Right cardiac atrium (tissue), 5 donors: ENCODE data around the gene NTHL1. TPM values are rescaled to one million over a fixed set of nuclear protein-coding genes. Genes with fewer than 3 reads are reported as not detected.

Source experiments
- ATAC-seq, 2 donors: fragments of 200-7000 bp; cut with Tn5 transposase; one replicate each; pipeline versions ENCODE4 v1.8.0 to v1.9.1; 2020; ENCODE audit warnings: moderate library complexity in 2 of 2, mild to moderate bottlenecking in 1 of 2
- DNase-seq, 3 donors: peaks; one replicate each; pipeline ENCODE4 v3.0.0-alpha.2; 2020
- H3K27ac ChIP-seq: one replicate; pipeline ENCODE4 v1.5.1; 2013; ENCODE audit warnings: mild to moderate bottlenecking, low read length, control low read depth, moderate library complexity
- H3K27me3 ChIP-seq: one replicate; pipeline ENCODE4 v1.6.1; 2013; ENCODE audit not compliant: control insufficient read depth, insufficient read depth
- H3K4me1 ChIP-seq: one replicate; pipeline ENCODE4 v1.6.1; 2013; ENCODE audit warnings: low read length; ENCODE audit not compliant: control insufficient read depth, insufficient read depth
- H3K4me3 ChIP-seq: one replicate; pipeline ENCODE4 v1.5.1; 2013; ENCODE audit warnings: low read length, control low read depth
- H3K9me3 ChIP-seq: one replicate; pipeline ENCODE4 v1.6.1; 2013; ENCODE audit warnings: low read length; ENCODE audit not compliant: control insufficient read depth
- WGBS: extraction: QIAGEN DNeasy Blood & Tissue Kit; methylation state at CpG from one replicate; pipeline ENCODE4 v1.1.7; 2013; 5-methylcytosine and 5-hydroxymethylcytosine counted together
- intact Hi-C, 4 donors: fragments of 100-400 bp; cut with DNase I; formaldehyde crosslinking; loops; one replicate each; pipeline versions ENCODE4 v1.11.0 to v1.14.0; 2022 to 2023
- long read RNA-seq, 4 donors: library from polyadenylated mRNA; unstranded; transcript quantifications; one replicate each; pipeline ENCODE4 v2.0.0, GENCODE V29; 2020 to 2021
- polyA plus RNA-seq: library from polyadenylated mRNA; stranded (reverse); fragments of 200-250 nt; gene quantifications from one replicate; pipeline ENCODE4 v1.2.3, GENCODE V29; 2013
- total RNA-seq, 4 donors: library from RNA; stranded (reverse); fragmentation: NEBNext Ultra II Directional; extraction: Animal tissue kit (Norgen Biotek cat#: 25700); gene quantifications; one replicate each; pipeline ENCODE4 v1.2.1, GENCODE V29; 2021
- donor health status: healthy with polysubstance abuse.
- donor health status: DM: no; HTN: yes; CAD: no.
- donor health status: DM: no; HTN: no; CAD: no.
- donor health status: DM: no; HTN: yes; CAD: no; lungs with severe emphysema.
- donor health status: DM: yes; HTN: yes; CAD: no.

The NTHL1 gene
- total RNA-seq (10 to 100 TPM in 3 of 4 donors, 1 to 10 TPM in 1; 4.3 to 14.0 (median 12.5) TPM), polyA plus RNA-seq (21.3 TPM)
- long read RNA-seq, donor 1, transcript NTHL1-201 (6 exons, 1,067 nt): major isoform, 12 of 14 reads
- long read RNA-seq, donor 1, partial matches to known transcripts: 1 of 14 reads
- long read RNA-seq, donor 1, other reads (novel, unspliced or antisense): 0 of 14 reads
- long read RNA-seq, donor 2, transcript NTHL1-201 (6 exons, 1,067 nt): major isoform, 12 of 18 reads
- long read RNA-seq, donor 2, partial matches to known transcripts: 2 of 18 reads
- long read RNA-seq, donor 2, other reads (novel, unspliced or antisense): 3 of 18 reads
- long read RNA-seq, donor 3, transcript NTHL1-201 (6 exons, 1,067 nt): major isoform, 10 of 13 reads
- long read RNA-seq, donor 3, partial matches to known transcripts: 1 of 13 reads
- long read RNA-seq, donor 3, other reads (novel, unspliced or antisense): 2 of 13 reads
- long read RNA-seq, donor 4, transcript NTHL1-201 (6 exons, 1,067 nt): major isoform, 7 of 9 reads
- long read RNA-seq, donor 4, partial matches to known transcripts: 0 of 9 reads
- long read RNA-seq, donor 4, other reads (novel, unspliced or antisense): 1 of 9 reads

- intact Hi-C loops: no loop called here
- peaks cover 4% of the 10 kb centered on the region for H3K4me1 ChIP-seq
Observed at GRCh38 chr16:2047330-2048115, at the start of gene NTHL1, which contains the start of gene TSC2. Gene NTHL1 (minus strand): TSS chr16:2047834. CDS start chr16:2047823, 11 bp downstream. Gene TSC2 (plus strand): TSS chr16:2047985. CDS start chr16:2048616, 631 bp downstream.

GRCh38 chr16:2096853-2097595 is 49.4 kb upstream of the NTHL1 start:
- intact Hi-C loops: no loop called here
- no peak overlapping the region for H3K27ac ChIP-seq
- H3K27me3 ChIP-seq: no peaks in the 10 kb centered on the region
- WGBS: 78% methylated on average over 25 of the region's 25 CpGs
- no peaks in the 10 kb centered on the region for H3K4me1 ChIP-seq
- no peaks in the 10 kb centered on the region for H3K9me3 ChIP-seq
- no peak for DNase-seq
- H3K4me3 ChIP-seq: no peak overlapping the region
- peak; percentile 33 to 42 for ATAC-seq

More at GRCh38 chr16:2047330-2048115, at the start of gene NTHL1, which contains the start of gene TSC2:
- WGBS: under 1% methylated on average over 81 of the region's 81 CpGs
- Histone ChIP-seq H3K4me3 (peak within 1 kb of the TSS; percentile 91), H3K9me3 (no peaks in the 10 kb centered on the region), H3K27ac (peak within 1 kb of the TSS; percentile 44), H3K27me3 (no peaks in the 10 kb centered on the region)
- ATAC-seq (peak; percentile 82 to 95), DNase-seq (peak; percentile 97 to 99 (median 98))

GRCh38 chr16:2095918-2096582 is 48.4 kb upstream of the NTHL1 start:
- no peak for DNase-seq
- Histone ChIP-seq H3K9me3 (no peaks in the 10 kb centered on the region), H3K4me1 (no peaks in the 10 kb centered on the region), H3K4me3 (no peak overlapping the region), H3K27me3 (no peaks in the 10 kb centered on the region), H3K27ac (no peak overlapping the region)
- intact Hi-C loops: no loop called here
- 94% methylated on average over 23 of the region's 23 CpGs for WGBS
- ATAC-seq: no peak

GRCh38 chr16:2095315-2095853 is 47.8 kb upstream of the NTHL1 start:
- intact Hi-C loops: no loop called here
- H3K27ac ChIP-seq: no peak overlapping the region
- ATAC-seq: no peak
- H3K4me1 ChIP-seq: no peaks in the 10 kb centered on the region
- no peak for DNase-seq
- no peaks in the 10 kb centered on the region for H3K27me3 ChIP-seq
- no peaks in the 10 kb centered on the region for H3K9me3 ChIP-seq
- H3K4me3 ChIP-seq: no peak overlapping the region
- WGBS: 95% methylated on average over 26 of the region's 26 CpGs

- H3K9me3 ChIP-seq: no peaks in the 10 kb centered on the region
- no peaks in the 10 kb centered on the region for H3K27me3 ChIP-seq
- H3K4me1 ChIP-seq: no peaks in the 10 kb centered on the region
- WGBS: 89% methylated on average over 15 of the region's 15 CpGs
- DNase-seq (no peak), ATAC-seq (no peak)
- H3K27ac ChIP-seq: no peak overlapping the region
- H3K4me3 ChIP-seq: no peak overlapping the region
- intact Hi-C loops: no loop called here
Observed at GRCh38 chr16:2093793-2094192, 46.2 kb upstream of the NTHL1 start.

GRCh38 chr16:2092866-2093265 is 45.2 kb upstream of the NTHL1 start:
- no peak overlapping the region for H3K4me3 ChIP-seq
- no peak for DNase-seq
- no peaks in the 10 kb centered on the region for H3K27me3 ChIP-seq
- ATAC-seq: no peak
- no peaks in the 10 kb centered on the region for H3K9me3 ChIP-seq
- intact Hi-C loops: no loop called here
- no peaks in the 10 kb centered on the region for H3K4me1 ChIP-seq
- WGBS: 96% methylated on average over 13 of the region's 13 CpGs
- H3K27ac ChIP-seq: no peak overlapping the region

GRCh38 chr16:2092256-2092620 is 44.6 kb upstream of the NTHL1 start:
- H3K4me1 ChIP-seq: no peaks in the 10 kb centered on the region
- intact Hi-C loops: no loop called here
- DNase-seq (no peak), ATAC-seq (no peak)
- H3K4me3 ChIP-seq: no peak overlapping the region
- no peak overlapping the region for H3K27ac ChIP-seq
- WGBS: 89% methylated on average over 16 of the region's 16 CpGs
- H3K9me3 ChIP-seq: no peaks in the 10 kb centered on the region
- no peaks in the 10 kb centered on the region for H3K27me3 ChIP-seq

GRCh38 chr16:2091547-2092255 is 44.1 kb upstream of the NTHL1 start:
- 76% methylated on average over 49 of the region's 49 CpGs for WGBS
- no peak overlapping the region for H3K4me3 ChIP-seq
- DNase-seq (no peak), ATAC-seq (peak in 1 of 2 donors; percentile 1)
- intact Hi-C loops: no loop called here
- H3K27ac ChIP-seq: peak overlapping the region; percentile 18
- no peaks in the 10 kb centered on the region for H3K9me3 ChIP-seq
- H3K27me3 ChIP-seq: no peaks in the 10 kb centered on the region
- H3K4me1 ChIP-seq: no peaks in the 10 kb centered on the region

- peak; percentile 78 to 90 (median 82) for DNase-seq
- ATAC-seq: peak; percentile 46 to 68
- Histone ChIP-seq H3K4me1 (no peaks in the 10 kb centered on the region), H3K27me3 (no peaks in the 10 kb centered on the region), H3K9me3 (no peaks in the 10 kb centered on the region), H3K27ac (peak overlapping the region; percentile 53), H3K4me3 (no peak overlapping the region)
- 60% methylated on average over 101 of the region's 101 CpGs for WGBS
- intact Hi-C loops: no loop called here
Observed at GRCh38 chr16:2090777-2091546, 43.3 kb upstream of the NTHL1 start.
